Stimulated activated CD8-positive, alpha-beta memory T cell treated with anti-CD3 and anti-CD28 coated beads, Interleukin-15, amount 100 ng/mL, for 48 hours (primary cell): ENCODE data around the gene GOLGA8A.
"Not testable (repeated sequence)": the region's sequence is repeated elsewhere in the genome, so short reads cannot be mapped to it uniquely, and the experiment has no call there.

Experiments used
- DNase-seq, 2 donors: peaks; one replicate each; pipeline ENCODE4 v3.0.0-alpha.2; 2020; ENCODE audit warnings: low read depth in 2 of 2

GOLGA8A gene, protein sequence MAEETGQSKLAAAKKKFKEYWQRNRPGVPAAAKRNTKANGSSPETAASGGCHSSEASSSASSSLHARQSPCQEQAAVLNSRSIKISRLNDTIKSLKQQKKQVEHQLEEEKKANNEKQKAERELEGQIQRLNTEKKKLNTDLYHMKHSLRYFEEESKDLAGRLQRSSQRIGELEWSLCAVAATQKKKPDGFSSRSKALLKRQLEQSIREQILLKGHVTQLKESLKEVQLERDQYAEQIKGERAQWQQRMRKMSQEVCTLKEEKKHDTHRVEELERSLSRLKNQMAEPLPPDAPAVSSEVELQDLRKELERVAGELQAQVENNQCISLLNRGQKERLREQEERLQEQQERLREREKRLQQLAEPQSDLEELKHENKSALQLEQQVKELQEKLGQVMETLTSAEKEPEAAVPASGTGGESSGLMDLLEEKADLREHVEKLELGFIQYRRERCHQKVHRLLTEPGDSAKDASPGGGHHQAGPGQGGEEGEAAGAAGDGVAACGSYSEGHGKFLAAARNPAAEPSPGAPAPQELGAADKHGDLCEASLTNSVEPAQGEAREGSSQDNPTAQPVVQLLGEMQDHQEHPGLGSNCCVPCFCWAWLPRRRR

DNA sequence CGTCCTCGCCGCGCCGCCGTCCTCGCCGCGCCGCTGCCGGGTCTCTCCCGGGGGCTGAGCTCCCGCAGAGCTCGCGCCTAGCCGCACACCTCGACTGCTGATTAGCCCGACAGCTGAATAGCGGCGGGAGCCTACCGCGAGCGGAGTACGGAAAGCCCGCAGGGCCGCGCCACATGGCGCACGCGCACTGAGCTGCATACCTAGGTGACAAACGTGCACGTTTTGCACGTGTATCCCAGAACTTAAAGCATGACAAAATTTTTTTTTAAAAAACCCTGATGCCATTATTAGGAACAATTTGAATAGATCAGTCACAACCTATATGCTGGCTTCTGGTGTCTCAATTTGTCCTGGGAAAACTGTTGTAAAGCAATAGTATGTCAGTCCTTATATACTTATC lies at the start of gene GOLGA8A:
GOLGA8A (minus strand) TSS at position 122 of the 400 bp plus-strand sequence. CDS start 48,117 bp downstream, outside the sequence.
- DNase-seq: peak; percentile 74 to 76

DNA sequence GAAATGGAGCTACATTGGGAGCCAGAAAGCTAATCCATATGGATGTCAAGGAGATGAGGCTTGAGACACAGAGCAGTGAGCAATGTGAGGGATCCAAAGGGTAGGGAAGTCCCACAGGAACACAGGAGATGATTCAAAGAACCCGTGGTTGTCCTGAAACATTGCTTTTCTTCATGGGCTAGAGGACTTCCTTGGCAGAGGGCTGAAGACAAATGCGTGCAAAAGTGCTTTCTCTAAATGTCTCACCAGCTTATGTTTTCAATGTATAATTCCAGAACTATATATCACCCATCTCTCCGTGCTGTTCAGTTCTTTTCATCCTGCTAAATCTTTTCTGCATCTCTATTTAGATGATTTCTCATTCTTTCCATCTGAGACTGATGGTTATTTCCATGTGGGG lies 46.0 kb upstream of the GOLGA8A start:
- DNase-seq: no peak

DNA sequence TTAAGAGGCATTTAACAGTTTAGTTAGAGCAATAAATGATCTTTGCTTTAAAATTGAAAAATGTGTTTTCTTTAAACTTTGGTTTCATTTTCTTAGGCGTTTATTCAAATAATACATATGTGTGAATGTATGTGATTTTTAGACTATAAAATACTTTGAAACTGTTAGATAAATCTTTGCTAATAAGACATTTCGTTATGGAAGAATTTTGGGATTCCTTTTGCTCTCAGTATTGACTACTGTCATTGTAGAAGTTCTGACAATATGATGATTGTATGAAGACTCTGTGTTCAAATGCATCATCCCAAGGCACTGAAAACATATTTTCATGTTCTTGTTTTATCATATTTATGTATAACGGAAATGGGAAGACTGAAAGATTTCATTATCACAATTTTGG lies 43.8 kb upstream of the GOLGA8A start:
- DNase-seq: no peak

DNA sequence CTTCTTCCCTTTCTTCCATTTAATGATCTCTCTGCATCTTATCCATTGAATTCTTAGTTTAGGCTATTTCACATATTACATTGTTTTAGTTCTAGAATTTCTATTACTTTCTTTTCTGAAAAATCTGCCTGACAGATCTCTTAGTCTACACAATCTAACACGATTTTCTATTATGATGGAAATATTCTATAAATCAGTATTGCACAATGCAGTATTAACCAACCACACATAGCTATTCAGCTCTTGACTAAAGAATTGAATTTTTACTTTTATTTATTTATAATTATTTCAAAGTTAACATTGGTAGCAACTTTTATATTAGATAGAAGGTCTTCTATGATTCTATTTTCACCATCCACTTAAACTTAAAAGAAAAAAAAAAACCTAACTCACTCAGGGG lies 36.2 kb upstream of the GOLGA8A start:
- no peak for DNase-seq

DNA sequence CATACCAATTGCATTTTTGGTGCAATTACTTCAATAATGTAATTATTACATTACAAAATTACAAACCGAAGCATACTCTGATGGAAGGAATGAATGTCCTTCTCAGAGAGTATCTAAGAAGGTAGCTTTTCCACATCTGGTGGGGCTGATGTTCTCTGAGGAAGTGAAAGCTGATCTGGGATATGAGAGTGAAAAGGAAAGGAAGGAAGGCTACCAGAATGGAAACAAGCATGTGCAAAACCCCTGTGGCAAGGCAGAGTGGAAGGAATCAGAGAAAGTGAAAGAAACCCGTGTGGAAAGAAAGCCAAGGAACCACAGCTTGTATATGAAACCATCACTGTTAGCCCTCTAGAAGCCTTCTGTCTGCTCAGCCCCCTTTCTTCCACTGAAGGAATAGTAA lies 35.3 kb upstream of the GOLGA8A start:
- no peak for DNase-seq

DNA sequence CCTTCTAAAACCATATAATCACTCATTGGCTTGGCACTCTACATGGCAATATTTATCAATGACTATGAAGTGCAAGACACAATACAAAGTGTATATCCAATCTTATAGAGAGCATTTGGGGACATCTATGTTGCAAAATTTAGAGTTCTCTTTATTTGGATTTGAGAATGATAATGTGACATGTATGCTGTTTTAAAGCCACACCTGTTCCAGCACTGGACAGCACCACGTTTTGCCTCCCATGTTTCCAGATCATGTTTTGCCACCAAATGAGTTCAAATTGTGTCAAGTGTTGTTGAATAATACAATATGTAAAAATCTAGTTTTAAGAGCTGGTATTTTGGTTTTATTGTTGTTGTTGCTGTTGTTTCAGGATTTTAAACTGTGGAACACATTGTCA lies 33.3 kb upstream of the GOLGA8A start:
- no peak for DNase-seq

DNA sequence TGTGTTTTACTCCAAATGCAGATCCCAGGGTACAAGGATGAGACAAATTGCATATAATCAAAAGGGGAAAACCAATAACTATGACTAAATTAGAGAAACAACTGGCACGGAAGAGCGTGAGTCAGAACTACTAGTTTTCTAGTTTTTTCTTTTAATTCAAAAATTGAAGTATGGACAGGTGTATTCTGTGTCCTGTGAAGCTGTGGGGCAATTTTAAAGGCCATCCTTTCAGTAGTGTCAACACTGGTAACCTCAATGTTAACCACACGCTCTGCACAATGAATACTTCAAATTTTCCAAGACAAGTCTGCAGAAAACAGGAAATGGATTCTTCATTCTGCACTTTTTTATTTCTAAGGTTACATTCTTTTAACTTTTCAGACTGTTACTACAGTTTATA lies 32.5 kb upstream of the GOLGA8A start:
- DNase-seq: no peak

DNA sequence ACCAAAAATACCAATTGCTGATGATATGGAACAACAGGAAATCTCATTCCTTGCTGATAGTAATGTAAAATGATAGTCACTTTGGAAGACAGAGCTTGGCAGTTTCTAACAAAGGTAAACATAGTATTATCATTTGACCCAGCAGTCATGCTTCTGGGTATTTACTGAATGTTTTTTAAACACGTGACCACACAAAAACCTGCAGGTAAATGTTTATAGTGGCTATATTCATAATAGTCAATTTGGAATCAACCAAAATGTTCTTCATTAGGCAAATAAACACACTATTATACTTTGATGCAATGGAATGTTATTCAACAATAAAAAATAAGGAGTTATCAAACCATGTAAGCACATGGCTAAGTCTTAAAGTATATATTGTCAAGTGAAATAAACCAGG lies 24.1 kb upstream of the GOLGA8A start:
- DNase-seq: no peak

DNA sequence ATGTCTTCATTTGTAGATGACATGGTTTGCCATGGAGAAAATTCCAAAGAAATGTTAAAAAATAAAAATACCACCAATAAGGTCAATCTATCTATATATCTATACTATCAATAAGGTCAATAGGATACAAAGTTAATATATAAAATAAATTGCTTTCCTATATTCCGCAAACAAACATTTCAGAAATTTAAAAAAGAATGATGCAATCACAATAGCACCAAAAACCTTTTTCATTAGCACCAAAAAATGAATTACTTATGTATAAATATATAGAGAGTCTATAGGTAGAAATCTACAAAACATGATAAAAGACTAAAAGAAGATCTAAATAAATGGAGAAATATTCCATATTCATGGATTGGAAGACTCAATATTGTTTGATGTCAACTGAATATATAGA lies 22.8 kb upstream of the GOLGA8A start:
- DNase-seq: no peak

DNA sequence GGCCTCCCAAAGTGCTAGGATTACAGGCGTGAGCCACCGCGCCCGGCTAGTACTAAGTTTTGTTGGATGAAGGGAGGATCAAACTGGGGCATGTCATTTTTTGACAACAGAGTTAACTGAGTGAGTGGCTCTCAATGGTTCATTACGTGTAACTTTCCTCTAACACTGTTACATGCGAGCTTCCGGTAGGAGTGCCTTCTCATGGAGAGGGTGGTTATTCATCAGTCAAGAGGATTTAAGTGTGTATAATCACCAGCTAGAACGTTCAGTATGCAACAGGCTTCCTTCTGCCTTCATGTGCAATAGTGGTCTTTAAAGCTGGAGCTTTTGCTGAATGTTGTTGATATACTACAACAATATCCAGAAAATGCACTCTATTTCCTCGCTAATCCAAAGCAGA lies 19.1 kb upstream of the GOLGA8A start:
- no peak for DNase-seq

DNA sequence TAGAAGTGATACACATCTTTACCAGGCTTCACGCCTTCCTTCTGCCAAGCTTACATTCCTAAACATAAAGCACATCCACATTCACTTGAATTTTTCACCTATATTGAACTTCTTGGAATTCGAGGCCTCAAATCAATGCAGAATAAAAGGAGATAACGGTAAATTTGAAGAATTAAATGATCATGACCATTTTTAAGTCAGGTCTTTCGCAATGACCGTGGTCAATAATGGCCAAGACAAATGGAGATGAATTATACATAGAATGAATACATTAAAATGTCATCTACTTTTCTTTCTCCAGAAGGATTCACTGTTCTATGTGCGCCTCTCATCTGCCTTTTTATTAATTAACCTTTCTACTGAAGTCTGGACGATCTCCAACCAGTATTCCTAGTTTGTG lies 5.3 kb upstream of the GOLGA8A start:
- DNase-seq: no peak

DNA sequence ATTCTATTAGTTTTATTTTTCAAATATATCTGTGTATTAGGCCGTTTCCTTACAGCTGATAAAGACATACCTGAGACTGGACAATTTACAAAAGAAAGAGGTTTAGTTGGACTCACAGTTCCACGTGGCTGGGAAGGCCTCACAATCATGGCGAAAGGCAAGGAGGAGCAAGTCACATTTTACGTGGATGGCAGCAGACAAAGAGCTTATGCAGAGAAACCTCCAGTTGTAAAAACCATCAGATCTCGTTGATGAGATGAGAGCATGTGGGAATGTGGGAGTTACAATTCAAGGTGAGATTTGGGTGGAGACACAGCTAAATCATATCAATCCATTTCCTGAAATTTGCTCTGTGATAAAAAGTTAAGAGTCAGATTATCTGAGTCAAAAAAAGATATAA lies 2.3 kb upstream of the GOLGA8A start:
- DNase-seq: no peak

DNA sequence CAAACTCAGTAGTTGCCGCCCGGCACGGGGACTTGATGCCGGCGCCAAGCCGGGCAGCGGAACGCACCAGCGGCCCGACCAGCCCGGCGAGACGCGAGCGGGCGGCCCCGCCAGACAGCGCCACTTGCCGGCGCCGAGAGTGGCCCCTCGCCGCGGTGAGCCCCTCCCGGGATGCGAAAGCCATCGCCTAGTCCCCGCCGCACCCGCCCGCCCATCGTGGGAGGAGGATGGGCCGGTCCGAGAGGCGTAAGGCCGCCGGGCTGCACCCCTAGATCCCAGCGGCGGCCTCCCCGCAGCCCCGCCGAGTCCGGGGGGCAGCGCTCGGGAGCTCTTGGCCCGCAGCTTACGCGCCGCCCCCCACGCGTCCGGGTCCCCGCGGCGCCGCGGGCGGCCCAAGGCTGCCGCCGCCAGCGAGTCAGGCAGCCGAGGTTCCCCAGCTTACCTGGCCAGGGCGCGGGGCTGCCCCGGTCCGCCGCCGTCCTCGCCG lies 609 bp downstream of the GOLGA8A start:
- peak; percentile 33 to 42 for DNase-seq

DNA sequence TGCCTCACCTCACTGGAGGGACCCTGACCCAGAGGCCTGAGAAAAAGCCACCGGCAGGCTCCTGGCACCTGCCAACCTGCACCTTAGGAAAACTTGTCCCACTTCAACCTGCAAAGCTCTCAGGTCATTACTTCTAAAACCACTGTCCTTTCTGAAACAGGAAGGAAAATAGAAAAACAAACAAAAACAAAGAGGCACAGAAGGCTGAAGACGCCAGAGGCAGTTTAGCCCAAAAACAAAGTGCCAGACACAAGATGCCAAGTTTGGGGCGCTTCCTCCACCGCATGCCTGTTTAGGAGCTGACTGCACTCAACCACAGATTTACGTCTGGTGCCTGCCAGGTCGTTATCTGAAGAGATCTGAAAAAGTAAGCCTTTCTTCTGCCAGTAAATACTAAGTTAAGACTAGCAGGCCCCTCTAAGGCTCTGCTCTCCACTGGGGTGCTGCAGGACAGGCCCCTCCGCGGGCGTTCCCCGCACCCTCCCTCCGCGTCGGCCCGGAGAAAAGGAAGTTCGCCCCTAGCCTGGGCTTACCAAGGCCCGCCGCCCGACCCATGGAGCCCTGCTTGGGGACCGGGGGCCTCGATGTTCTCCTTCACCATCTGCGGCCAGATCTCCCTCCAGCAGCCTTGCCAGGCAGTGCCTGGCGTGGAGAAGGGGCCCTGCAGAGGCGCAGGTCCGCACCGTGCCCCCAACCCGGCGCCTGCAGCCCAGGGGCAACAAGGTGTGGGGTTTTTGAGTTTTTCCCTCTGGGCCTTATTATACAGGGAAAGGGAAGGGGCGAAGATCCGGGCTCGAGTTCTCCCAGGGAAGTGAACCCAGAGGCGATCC lies 1.3 kb downstream of the GOLGA8A start:
- no peak for DNase-seq

DNA sequence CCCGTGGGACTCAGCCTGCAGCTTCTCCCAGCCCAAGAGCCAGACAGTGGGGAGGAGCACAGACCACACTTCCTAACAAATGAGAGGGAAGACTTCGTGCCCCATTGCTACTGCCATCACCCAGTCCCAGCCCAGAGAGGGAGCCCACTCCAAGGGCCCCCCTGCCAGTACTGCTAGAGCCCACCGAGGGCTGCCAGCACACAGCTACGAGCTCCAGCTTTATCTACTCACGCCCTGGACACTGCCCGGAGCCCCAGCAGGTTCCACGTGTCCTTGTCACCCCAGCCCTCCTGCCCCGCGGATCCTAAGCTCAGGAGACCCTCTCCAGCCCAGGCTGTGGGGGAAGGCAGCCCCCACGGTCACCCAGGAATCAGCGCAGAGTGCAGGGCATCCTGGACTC lies 1.9 kb downstream of the GOLGA8A start:
- DNase-seq: no peak

DNA sequence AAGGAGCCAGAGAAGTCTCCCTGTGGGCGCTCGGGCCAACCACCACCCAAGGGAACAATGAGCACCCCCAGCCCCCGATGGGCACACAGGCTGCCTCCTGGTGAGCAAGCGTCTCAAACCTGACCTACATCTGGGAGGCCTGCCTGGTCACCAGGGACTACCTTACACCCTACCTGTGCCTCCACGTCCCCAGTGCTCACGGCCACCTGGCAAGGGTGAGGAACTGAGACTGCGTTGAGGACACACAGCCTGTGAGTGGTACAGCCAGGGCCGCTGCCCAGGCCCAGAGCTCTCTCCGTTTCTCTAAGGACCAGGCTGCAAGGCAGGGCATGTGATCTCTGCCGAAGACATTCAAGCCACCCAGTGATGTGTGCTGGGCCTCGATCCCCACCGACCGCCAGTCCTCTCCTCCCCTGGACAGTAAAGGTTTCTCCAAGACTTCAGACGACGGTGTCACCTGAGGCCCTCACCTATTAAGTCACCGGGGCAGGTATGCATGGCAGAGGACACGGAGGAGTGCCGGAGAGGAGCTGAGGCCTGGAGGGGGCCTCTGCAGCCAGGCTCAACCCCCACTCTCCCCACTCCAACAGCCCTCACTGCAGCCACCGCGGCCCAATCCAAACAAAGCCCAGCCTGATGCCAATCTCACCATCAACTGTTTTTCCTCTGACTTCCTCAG lies 2.8 kb downstream of the GOLGA8A start:
- DNase-seq: no peak

DNA sequence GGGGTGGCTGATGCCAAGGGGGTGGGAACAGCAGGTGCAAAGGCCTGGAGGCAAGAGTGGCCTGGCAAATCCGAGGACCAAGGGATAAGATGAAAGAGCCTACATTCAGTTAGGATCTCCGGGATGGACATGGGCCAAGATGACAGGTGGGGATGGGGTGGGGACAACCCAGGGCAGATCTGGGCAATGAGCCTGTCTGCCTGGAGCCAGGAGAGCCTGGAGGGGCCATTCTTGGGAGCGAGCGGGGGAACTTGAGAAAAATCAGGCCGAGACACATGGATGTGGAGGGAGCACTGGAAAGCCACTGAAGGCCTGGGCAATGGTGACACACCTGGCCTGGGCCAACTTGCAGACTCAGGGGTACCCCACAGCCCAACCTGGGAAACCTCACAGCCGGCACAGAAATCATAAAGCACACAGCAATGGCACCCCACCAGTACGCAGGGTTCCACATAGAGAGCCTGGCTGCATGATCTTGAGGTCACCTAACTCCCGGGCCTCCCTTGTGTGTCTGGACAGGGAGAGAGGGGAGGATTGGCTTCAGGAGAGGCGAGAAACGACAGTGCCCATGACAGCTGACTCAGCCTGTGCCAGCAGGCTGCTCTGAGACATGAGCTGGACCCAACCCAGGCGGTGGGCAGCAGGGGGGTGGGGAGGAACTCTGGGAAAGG lies 3.5 kb downstream of the GOLGA8A start:
- DNase-seq: not testable (repeated sequence)

DNA sequence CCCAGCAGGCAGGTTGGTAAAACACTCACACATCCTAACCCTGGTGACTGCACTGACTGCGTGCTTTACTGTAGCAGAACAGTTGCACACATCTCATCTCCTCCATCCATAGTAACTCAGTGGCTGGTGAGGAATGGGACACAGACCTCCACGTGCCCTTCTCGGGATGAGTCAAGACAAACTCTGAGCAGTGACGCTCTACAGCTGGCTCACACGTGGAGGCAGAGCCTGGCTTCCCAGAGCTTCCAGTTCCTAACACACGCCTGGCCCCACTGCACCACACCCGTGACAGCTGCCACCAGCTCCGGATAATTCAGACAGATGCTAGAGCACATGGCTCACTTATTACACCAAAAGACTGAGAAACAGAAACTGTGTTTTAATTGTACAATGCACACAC lies 7.0 kb downstream of the GOLGA8A start:
- DNase-seq: not testable (repeated sequence)

DNA sequence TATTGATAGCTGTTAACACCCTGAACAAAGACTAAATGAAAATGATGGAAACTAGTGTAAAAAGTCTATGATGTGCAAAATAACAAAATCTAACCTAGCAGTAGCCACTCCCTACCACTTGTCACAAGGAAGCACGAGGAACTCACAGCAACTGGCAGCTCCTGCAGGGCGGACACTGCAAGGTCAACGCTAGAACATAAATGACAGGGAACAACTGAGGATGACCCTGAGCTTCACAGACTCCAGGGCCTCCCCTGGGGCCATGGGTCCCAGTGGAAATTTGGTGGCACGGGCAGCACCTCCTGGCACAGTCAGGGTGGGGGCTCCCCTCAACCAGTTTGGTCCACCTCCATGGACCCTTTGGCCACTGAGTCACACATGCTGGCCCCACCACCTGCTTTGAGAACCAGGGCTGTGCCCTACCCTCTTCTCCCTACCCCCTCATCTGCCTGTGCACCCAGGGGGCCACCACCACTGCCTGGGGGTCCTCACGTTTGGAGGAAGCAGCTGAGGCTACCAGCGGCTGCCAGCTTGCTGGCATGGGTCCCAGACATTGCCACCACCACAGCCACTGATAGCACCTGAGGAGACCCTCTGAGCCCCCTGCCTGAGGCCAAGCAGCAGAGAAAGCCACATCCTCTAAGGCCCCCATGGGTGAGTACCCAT lies 14.1 kb downstream of the GOLGA8A start:
- DNase-seq: not testable (repeated sequence)

DNA sequence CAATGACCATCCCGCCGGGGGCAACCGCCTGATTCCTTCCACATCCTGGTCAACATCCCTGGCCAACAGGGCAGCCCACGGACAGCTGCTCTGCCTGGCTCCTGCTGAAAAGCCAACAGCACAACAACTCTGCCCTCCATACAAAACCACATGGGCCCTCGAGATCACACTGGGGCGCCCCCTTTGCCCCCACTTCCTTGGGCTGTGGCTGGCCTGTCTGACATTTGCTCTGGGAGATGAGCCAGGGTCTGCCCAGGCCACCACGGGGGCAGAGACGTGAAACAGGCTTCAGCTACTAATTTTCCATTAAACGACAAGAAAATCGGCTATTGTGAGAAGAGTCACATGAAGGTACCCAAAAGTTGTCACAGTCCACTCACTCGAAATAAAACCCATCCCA lies 16.7 kb downstream of the GOLGA8A start:
- DNase-seq: not testable (repeated sequence)

DNA sequence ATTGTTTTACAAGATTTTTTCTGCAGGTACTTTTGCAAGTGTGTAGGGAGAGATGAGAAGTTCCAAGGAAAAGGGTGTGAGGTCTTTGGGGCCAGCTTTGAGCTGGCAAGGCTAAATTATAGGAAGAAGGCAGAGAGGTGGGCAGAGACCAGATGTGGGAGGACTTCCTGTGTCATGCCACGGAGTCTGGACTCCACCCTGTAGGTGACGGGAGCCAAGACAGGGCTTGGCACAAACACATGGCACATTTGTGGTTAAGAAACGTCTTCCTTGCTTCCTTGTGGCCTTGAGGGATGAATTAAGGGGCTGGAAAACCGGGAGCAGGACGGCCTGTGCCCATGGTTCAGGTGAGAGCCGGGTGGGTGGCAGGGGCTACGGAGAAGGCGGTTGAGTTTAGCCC lies 19.2 kb downstream of the GOLGA8A start:
- not testable (repeated sequence) for DNase-seq
